GM19467 (cell line): ENCODE measurements around the gene STOX1.
"Not testable (repeated sequence)": the region's sequence is repeated elsewhere in the genome, so short reads cannot be mapped to it uniquely, and the experiment has no call there.

Experiments used
- ATAC-seq: cut with Tn5 transposase; IDR thresholded peaks from one replicate; pipeline ENCODE4 v1.9.1; 2021; ENCODE audit warnings: mild to moderate bottlenecking, moderate library complexity; ENCODE audit not compliant: unreplicated experiment

The STOX1 gene

DNA sequence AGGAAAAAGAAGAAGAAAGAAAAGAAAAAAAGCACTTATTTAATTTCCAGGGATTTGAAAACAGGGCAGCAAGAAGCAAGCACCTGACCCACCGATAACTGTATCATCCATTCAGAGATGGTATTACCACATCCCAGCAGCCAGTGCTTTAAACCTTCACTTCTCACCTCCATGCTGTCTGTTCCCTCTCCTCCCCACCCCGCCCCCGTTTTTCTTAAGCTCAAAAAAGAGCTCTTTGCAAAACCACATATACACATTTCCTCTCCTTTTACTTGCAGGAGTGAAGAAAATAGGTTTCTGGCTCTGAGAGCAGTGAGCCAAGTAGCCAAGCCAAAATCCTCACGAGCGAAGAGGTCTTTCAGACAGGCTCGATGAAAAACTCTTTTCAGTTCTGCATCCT is 2.2 kb downstream of the STOX1 start:
- no peak for ATAC-seq

DNA sequence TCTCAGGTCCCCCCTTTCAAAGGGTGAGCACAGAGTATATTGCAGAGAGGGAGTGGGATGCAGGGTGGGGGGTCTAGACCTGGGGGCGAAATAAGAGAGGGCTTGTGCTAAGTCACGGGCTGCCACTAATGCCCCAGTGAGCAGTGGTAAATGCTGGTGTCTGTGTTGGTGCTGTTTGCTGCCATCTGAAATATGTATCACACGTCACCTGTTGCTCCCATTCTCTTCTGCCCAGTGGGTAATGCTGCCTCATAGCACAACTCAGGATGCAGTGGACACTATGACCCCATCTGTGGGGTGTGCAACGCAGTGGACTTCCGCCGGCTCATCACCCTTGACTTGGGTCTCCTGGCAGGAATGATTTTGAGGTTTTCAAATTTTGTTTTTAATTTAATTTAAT is 2.6 kb downstream of the STOX1 start:
- no peak for ATAC-seq

GRCh38 chr10:68831961-68832455 is 4.7 kb downstream of the STOX1 start:
- no peak for ATAC-seq

DNA sequence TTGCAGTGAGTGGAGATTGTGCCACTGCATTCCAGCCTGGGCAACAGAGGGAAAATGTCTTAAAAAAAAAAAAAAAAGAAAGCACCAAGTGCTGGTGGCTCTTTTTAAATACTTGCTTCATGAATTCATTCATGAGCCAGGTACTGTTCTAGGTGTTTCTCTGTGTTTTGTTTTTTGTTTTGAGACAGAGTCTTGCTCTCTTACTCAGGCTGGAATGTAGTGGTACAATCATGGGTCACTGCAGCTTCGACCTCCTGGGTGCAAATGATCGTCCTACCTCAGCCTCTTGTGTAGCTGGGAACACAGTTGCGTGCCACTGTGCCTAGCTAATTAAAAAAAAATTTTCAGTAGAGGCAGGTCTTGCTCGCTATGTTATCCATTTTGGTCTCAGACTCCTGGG is 5.3 kb downstream of the STOX1 start:
- ATAC-seq, result no peak

GRCh38 chr10:68837626-68838322 is 10.4 kb downstream of the STOX1 start:
- no peak for ATAC-seq

DNA sequence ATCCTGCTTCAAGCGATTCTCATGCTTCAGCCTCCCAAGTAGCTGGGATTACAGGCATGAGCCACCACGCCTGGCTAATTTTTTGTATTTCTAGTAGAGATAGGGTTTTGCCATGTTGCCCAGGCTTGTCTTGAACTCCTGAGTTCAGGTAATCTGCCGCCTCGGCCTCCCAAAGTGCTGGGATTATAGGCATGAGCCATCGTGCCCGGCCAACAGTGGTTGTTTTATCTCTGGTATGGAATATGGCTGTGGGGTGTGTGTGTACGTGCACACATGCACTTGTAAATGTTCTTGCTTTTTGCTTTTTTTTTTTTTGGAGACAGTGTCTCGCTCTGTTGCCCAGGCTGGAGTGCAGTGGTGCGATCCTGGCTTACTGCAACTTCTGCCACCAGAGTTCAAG is 13.3 kb downstream of the STOX1 start:
- not testable (repeated sequence) for ATAC-seq

- no peak for ATAC-seq
These were observed 20.9 kb downstream of the STOX1 start for GRCh38 chr10:68848281-68848680.

DNA sequence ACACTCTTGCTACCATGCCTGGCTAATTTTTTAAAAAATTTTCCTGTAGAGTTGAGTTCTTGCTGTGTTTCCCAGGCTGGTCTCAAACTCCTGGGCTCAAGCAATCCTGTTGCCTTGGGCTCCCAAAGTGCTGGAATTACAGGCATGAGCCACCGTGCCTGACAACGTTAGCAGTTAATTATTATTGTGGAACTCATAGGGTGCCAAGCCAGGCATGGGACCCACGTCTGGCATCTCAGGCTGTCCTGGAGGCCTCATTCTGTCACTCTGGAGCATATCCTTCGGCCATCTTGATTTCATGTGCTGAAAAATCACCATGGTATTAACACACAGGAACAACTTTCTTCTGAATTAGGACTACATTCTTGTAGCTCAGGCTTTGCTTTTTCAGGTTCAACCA is 21.5 kb downstream of the STOX1 start:
- no peak for ATAC-seq

DNA sequence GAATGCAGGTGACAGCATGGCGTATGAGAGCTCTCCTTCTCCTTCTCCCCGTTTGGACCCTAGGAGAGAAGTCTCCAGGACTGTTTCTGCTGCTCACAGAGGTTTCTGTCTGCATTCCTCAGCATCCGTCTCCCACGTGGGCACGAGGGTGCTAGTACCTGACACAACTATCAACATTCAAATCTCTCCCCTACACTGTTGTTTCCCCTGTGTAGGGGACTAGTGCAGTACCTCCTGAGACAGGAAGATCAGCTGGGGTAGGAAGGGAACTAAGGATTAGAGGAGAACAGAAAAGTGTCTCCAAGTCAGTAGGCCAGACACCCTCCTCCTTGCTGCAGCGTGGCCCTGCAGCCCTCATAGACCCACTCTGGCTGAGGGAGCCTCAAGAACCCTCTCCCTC is 29.0 kb downstream of the STOX1 start:
- ATAC-seq, result no peak

DNA sequence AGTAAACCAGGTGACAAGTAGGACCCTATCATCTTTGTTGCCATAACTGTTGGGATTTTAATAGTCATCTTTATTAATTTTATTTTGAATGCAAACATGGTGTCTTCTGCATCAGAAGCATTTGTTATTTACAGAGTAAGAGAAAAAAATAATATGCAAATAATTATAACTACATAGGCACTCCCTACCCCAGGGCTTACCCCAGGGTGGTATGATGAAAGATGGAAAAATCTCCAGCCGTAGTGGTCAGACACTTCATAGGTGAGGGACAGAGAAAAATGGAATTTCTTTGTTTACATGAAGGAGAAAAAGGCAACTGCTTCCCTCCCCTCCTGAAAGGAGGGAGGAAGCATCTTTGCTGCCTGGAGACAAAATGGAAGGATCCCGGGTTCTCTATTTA is 29.7 kb downstream of the STOX1 start:
- ATAC-seq, result no peak

DNA sequence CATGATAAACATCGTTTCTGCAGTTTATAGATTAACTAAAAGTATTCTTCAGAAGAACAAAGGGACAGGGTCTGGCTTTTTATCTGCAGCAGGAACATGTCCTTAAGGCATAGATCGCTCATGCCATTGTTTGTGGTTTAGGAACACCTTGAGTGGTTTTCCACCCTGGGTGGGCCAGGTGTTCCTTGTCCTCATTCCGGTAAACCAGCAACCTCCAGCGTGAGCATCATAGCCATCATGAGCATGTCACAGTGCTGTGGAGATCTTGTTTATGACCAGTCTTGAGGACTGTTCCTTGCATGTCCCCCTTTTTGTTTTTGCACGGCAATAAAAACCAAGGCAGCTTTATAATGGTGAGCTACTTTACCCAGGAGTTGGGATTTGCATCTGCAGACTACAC is 33.9 kb downstream of the STOX1 start:
- no peak for ATAC-seq

GRCh38 chr10:68864611-68865010 is 37.3 kb downstream of the STOX1 start:
- no peak for ATAC-seq

DNA sequence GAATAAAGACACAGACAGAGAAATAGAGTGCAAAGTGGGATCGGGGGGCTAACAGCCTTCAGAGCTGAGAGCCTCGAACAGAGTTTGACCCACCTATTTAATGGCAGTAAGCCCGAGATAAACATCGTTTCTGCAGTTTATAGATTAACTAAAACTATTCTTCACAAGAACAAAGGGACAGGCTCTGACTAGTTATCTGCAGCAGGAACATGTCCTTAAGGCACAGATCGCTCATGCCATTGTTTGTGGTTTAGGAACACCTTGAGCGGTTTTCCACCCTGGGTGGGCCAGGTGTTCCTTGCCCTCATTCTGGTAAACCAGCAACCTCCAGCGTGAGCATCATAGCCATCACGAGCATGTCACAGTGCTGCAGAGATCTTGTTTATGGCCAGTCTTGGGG is 40.8 kb downstream of the STOX1 start:
- ATAC-seq, result not testable (repeated sequence)

GRCh38 chr10:68869623-68870022 is 42.3 kb downstream of the STOX1 start:
- ATAC-seq, result no peak

DNA sequence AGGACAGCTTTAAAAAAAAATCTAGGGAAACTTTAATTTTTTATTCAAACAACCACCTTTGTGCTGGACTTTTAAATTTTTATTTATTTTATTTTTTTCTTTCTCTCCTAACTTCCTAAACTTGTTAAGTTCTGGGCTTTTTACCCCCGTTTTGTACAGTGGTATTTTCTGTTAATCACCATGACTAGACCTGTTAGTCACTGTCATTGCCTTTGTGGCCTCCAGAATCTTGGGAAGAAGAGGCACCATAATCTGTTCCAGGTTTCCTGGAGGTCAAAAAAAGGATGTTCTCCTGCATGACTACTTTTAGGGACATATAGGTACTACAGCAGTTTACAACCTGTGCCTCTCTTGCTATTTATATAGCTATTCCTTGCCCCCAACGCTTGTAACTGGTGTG is 42.7 kb downstream of the STOX1 start:
- ATAC-seq, result no peak

DNA sequence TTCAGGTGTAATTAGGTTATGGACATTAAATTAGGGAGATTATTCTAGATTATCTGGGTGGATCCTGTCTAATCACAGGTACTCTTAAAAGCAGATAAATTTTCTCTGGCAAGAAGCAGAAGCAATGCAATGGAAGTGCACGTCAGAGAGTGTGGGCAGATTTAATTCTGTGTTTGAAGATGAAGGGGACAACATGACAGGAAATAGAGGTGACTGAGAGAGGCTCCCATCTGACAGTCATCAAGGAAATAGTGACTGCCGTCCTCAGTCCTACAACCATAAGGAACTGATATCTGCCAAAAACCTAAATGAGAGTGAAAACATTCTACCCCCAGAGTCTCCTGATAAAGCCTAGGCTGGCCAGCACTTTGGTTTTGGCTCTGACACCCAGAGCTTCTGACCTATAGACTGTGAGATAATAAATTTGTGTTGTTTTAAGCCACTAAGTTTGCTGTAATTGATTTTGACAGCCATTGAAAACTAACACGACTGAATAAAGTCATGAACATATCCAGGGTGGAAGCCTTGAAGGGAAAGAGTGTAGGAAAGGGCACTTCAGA is 43.3 kb downstream of the STOX1 start:
- no peak for ATAC-seq

DNA sequence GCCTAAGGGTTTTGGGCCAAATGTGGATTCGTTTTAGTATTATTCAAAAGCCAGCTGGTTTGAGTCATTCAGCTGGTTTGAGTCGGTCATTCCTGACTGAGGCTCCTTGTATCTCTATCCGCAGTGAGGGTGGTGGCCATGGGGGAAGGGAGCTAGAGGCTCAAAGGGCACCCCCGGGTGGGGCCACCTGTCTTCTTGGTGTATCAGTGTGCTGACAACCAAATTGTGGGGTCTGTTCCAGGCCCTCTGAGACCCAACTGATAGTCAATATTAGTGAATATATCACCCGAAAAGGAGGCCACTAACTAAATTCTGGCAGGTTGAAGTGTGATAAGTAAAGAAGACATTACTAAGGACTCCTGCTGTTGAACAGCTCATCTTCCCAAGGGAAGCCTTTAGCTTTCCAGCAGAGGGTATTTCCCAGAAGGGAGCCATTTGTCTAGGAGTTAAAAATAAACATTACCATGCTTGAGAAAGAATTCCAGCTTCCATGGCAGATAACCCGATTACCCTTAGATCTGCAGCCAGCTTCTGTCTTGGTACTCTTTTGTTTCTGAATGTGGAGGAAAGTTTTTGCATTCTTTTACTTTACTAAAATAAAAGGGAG is 43.9 kb downstream of the STOX1 start:
- no peak for ATAC-seq

DNA sequence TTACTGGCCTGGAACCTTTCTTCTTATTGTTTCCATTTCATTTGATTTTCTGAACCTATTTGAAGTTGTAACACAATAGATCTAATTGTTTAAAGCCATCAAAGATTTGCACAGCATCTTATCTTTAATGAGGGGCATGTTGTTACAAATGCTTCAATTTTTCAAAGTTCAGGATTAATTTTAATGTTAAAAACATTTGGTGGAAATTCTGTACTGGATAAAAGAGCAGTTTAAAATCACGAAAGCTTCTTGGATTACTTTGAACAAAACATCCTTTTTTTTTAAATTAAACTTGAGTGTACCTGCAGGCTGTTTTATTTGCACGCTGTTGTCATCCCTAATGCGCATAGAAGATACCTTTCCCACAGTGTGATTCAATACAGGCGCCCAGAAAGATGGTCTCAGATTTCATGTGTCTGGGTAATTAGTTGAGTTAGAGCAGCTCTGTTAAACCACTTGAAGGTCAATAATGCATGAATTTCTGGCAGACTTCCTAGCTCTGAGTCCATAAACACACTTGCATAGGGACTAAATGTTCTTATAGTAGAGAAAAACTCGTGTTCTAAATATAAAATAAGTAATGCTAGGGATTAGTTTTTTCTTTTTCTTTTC is 44.5 kb downstream of the STOX1 start:
- ATAC-seq, result no peak

DNA sequence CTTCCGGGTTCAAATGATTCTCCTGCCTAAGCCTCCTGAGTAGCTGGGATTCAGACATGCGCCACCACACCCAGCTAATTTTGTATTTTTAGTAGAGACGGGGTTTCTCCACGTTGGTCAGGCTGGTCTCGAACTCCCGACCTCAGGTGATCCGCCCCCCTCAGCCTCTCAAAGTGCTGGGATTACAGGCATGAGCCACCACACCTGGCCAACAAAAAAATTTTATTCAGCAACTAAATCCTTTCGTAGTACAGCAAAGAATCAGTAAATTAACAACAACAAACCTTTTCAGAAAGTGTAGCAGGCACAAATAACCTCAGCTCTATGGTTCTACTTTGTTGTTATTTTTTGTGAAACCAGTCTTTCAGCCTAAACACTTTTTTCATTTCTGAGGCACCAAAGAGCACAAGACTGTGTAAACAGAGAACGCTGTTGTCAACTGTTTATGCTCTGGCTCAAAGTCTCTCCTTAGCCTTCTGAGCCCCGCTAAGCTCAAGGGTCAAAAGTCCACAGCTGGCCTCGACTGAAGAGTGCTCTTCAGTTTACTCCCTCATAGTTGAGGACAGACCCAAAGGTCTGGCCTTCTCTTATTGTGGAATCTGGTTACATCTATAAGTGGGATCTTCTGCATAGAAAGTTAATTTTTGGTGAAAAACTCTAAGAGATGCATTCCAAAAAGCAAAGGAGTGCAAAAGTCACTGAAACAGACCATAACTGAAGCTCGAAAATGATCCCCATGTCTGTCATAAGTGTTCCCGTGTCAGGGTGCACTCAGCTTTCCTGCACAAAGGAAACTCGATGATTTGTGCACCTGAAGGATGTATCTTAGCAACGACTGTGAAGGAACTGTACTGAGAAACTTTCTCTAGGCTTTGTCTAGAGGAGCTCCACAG is 49.2 kb downstream of the STOX1 start:
- no peak for ATAC-seq

DNA sequence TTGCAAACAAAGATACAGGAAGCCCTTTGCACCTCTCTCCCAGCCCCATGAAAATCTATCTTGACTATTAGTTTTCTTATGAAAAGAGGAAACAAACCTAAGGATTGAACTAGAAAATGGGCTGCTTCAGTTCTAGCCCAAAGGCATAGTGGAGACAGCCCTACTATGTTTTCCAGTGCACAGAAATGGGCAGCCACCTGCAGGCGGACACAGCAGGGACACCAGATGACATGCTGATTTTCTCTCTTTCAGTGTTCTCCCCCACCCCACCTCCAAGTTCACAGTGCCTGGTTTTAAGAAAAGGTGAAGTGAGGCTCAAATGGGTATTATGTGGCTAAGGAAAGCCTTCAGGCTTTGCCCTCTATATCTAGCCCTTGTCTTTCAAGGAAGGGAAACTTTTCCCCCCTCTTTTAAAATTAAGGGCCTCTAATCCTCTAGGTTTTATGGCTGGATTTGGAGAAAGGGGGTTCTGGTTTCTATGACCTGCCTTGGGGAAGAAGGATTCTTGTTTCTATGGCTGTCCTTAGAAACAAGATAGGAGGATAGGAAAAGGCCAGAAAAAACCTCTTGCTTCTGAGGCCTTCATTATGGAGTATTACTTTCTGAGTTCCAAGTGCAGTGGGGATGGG is 50.3 kb downstream of the STOX1 start:
- ATAC-seq, result no peak

GRCh38 chr10:68878496-68878895 is 51.2 kb downstream of the STOX1 start:
- ATAC-seq, result no peak
